HG02798 (cell line): ENCODE measurements around the gene HACE1.

Source experiments
- ATAC-seq: cut with Tn5 transposase; IDR thresholded peaks from one replicate; pipeline ENCODE4 v1.9.1; 2021; ENCODE audit warnings: mild to moderate bottlenecking; ENCODE audit not compliant: unreplicated experiment, poor library complexity

Gene HACE1

DNA sequence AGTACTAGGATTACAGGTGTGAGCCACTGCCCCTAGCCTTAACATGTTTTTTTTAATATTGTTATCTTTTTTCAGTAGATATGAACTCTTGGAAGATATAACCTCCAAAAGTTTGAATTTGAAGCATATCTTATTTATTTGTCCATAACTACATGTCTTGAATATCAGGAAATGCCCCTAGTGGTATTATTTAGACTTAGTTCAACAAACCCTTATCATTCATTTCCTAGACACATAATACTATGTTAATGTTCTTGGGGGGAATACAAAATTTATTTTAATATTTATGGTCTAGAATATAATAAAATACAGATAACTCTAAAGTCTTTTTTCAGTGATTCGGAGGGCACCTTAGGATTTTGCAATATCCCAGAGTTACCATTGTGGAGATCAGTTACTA, 160.7 kb downstream of the HACE1 start:
- no peak for ATAC-seq

DNA sequence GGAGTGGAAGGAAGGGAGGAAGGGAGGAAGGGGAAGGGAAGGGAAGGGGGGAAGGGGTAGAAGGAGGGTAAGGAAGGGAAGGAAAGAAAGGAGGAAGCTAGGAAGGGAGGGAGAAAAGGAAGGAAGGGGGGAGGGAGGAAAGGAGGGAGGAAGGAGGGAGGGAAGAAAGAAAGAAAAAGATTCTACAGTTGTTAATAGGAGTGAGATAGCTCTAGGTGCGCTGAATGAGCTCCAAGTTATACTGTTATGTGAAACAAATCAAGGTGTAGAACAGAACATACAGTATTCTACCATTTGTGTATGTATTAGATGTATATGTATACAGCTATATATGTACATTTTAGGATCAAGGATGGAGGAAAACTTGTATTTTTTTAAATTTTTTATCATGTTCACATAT, 167.7 kb downstream of the HACE1 start:
- ATAC-seq, result no peak

DNA sequence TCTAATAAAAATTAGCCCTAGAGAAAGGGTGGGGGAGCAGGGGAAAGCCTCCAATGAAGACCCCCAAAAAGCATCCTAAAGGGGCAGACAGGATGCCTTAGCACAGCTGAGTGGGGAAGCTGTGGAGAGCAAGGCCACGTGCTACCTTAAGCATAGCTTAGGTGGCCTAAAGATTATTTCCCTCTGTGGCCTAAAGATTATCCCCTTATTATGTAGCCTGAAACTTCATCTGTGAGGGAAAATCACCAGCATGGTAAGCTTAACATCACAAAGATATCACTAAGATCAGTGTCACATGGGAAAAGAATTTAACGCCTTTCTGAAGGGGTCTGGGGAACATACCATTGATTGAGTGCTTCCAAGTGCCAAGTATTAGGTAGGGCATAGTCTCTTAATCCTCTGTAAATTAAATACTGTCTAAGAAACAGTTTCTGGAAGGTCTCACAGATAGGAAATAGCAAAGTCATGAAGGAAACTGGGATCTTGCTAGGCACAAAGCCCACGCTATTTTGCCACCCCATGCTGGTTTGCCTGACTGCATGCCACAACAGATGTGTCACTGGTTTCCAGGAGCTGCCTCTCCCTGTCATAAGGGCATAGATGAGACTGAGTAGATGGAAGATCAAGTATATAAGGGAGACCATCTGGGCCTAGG, 170.0 kb downstream of the HACE1 start:
- ATAC-seq, result no peak

DNA sequence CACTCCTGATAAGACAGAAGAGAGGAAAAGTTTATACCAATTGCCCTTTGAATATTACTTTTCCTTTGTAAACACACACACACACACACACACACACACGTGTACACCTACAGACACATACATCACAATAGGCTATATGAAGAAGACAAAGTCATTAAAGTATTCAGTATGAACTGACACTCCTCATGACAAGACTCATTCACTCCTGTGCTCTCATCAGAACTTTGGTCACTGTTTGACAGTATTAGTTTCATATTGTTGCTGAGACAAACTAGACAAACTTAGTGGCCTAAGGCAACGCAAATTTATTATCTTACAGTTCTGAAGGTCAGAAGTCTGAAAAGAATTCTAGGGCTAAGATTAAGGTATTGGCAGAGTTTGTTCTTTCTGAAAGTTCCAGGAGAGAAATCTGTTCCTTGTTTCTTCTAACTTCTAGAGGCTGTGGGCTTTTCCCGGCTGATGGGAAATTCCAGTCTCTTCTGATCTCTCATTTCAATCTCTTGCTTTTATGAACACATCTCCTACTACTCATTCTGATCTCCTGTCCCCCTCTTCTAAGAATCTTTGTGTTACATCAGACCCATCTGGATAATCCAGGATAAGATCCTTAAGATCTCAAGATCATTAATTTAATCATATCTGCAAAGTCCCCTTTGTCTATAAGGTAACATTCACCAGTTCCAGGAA, 171.3 kb downstream of the HACE1 start:
- ATAC-seq, result peak; percentile 78

DNA sequence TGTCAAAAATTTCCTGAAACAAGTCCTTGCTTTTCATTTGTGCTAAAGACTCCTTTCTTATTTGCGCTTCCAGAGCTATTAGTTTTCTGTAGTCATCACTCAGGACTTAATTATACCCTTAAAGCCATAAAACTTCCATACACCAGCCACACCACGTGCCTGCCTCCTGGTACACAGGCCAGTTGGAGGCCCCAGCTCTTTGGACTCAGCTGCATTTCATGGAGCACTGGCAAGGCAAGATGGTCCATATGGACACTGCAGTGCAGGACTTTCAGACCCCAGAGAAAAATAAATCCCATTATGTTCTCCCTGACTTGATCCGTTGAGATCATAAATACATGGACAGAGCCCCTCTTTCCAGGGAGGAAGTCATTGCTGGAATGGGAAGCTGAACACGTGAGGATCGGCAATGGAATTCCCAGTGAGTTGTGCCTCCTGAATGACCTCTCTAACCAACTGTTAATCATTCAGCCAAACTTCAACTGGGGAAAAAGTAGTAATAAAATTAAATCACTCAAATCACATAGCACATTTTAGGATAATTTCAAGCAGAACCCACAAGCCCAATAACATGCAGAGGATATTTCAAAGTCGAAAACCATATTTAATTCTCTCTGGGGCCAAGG, 173.1 kb downstream of the HACE1 start:
- no peak for ATAC-seq

DNA sequence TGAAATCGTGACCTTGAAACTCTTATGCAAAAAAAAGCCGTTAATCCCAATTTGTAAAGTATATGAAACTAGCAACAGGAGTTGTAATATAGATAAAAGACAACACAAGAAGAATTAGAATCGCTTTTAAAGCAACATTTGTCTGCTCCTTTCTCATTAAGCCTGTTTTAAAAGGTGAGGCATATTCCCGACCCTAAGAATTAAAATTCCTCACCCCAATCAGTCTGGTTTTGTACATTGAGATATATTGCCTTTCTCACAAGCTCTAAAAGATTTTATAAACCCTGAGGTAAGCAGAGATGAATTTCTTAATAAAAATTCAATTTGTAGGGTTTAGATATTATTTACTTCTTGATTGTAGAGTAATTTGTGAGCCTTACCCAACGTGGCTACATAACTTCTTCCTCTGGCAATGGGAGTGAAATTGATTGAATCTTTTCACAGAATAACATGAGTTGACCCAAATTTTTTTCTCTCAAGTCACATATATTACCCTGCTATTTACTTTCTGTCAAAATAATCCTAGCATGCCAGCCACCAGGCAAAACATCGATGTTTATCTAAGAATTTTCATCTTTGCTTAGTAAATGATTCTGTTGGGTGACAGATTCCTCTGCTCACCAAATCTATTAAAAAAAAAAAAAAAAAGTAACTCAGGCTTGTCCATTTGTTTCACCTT, 173.7 kb downstream of the HACE1 start:
- ATAC-seq, result no peak

DNA sequence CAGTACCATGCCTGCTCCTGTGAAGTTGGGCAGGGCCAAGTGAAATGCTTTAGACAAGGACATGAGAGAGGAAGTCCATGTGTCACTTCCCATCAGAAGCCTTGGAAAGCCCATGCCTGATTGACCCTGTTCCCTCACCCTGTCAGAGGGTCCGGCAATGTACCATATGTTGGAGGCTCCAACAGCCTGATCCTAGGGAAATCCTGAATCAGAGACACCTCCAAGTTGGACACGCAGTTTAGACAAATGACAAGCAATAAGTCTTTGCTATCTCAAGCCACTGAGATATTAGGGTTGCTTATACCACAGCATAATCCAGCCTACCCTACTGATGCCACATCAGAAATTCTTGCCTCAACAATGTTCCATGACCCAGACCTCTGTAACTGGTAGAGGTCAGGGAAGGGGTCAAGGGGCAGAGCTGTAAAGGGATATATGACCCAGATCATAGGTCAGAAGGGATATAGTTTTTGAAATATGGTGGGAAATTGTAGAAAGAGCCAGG, 174.8 kb downstream of the HACE1 start:
- no peak for ATAC-seq

DNA sequence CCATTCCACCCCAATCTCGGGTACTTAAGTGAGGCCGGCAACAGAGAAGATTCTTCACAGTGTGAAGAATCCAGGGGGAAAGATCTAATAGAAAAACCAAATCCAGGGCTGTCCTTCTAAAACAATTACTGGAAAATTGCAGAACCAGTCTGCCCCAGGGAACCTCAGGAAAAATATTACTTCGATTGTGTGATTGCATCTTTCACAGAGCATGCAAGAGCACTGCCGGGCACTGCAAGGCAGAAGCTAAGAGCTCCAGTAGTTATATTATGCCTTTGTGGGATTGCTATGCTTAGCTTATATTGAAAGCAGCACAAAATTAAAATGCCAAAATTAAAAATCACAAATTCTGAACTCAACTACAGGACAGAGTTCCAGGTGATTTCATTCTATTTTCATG, 175.9 kb downstream of the HACE1 start:
- ATAC-seq, result no peak

DNA sequence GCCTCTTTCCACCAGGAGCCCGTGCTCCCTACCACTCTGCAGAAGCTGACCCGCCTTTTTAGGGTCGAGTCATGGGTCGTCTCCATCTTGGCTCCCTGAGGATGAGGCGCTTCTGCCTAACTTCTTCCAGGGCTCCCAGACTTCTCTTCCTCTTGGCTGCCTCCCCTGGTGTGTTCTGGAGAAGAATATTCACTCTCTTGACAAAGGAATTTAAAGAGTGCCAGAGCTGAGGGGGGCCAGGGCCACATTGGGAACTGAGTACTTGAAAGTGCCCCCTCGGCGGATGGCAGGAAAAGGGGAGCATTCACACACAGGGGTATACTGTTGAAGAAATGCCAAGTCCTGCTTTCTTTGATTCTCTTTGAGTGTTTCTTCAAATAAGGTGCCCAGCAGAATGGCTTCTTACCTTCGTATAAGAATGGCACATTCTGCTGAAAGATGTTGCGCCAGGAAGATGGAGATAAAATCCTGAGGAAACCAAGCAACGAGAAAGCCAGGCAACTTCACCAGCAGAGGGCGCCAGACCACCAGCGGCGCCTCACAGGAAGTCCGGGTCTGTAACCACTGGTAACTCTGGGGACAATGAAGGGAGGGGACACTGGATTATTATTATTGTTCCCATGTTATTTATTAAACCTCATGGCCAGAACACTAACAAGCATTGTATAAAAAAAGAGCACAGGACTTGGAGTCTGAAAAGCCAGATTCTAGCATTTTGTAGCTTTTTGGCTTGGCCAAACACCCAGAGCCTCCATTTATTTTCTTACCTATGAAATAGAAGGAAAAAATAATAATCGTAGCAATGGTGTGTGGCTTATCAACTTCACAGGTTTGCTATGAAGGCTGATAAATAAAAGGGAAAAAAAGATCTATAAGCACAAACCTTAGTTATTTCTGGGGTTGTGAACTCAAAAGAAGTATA, 176.7 kb downstream of the HACE1 start:
- peak; percentile 83 for ATAC-seq

DNA sequence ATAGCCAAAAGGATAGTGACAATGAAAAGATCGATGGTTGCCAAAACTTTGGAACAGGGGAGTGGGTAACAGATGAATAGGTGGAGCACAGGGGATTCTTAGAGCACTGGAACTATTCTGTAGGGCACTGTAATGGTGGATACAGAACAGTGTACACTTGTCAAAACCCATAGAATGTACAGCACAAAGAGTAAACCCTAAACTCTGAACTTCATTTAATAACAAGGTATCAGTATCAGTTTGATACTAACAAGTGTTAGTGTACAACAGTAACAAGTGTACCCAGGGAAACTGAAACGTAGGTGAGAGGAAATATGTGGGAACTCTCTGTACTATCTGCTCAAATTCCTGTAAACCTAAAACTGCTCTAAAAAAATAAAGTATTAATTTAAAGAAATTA, 179.2 kb downstream of the HACE1 start:
- no peak for ATAC-seq

DNA sequence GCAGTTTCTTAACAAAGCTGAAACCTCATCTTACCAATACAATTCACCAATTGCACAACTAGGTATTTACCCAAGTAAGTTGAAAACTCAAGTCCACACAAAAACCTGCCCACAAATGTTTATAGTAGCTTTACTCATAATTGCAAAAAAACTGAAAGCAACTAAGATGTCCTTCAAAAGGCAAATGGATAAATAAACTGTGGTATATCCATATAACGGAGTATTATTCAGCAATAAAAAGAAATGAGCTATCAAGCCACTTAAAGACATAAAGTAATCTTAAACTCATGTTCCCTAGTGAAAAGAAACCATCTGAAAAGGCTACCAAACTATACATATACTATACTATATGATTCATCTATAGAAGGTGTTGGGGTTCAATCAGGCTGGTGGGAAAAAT, 179.7 kb downstream of the HACE1 start:
- no peak for ATAC-seq
